Chondrocyte (in vitro differentiated cells): ENCODE results near the gene ANKUB1. TPM values are rescaled to one million over a fixed set of nuclear protein-coding genes. Genes with fewer than 3 reads are reported as not detected.

Experiments
- DNase-seq: peaks from one replicate; pipeline ENCODE4 v3.0.0; 2021; ENCODE audit warnings: mixed read lengths, low spot score
- H3K27ac Mint-ChIP-seq: one replicate; pipeline ENCODE4 v1.8.0; 2021; ENCODE audit warnings: mild to moderate bottlenecking, moderate library complexity, mixed read lengths; ENCODE audit not compliant: unreplicated experiment
- H3K27me3 Mint-ChIP-seq: 2 replicates; pipeline ENCODE4 v1.8.0; 2021; ENCODE audit warnings: low read depth, mixed read lengths
- H3K36me3 Mint-ChIP-seq: 2 replicates; pipeline ENCODE4 v1.8.0; 2021; ENCODE audit warnings: low read depth, mixed read lengths
- H3K4me1 Mint-ChIP-seq: 2 replicates; pipeline ENCODE4 v1.8.0; 2021; ENCODE audit warnings: low read depth, mild to moderate bottlenecking, mixed read lengths
- H3K4me3 Mint-ChIP-seq: one replicate; pipeline ENCODE4 v1.8.0; 2021; ENCODE audit warnings: mild to moderate bottlenecking, moderate library complexity, mixed read lengths; ENCODE audit not compliant: unreplicated experiment
- H3K9me3 Mint-ChIP-seq: 2 replicates; pipeline ENCODE4 v1.8.0; 2021; ENCODE audit warnings: low read depth, mixed read lengths
- CTCF ChIP-seq: fragments of 200-600 bp; sonication (generic); IDR thresholded peaks from 2 replicates; pipeline ENCODE4 v1.5.0; 2021; ENCODE audit warnings: antibody characterized with exemption, mild to moderate bottlenecking, moderate library complexity
- total RNA-seq: library from RNA; stranded (reverse); gene quantifications from 3 replicates; pipeline ENCODE4 v1.2.1, GENCODE V29; 2021

Gene ANKUB1
- total RNA-seq, 1 donor from 2014 or later: not detected

GRCh38 chr3:149808209-149808829, 16.0 kb upstream of the ANKUB1 start:
- H3K27ac Mint-ChIP-seq: no peak overlapping the region
- peaks cover 9% of the 10 kb centered on the region for H3K4me1 Mint-ChIP-seq
- H3K9me3 Mint-ChIP-seq: no peaks in the 10 kb centered on the region
- no peak overlapping the region for H3K4me3 Mint-ChIP-seq
- TF ChIP-seq CTCF: peak; percentile 96
- H3K27me3 Mint-ChIP-seq: no peaks in the 10 kb centered on the region
- H3K36me3 Mint-ChIP-seq: no peaks in the 10 kb centered on the region
- DNase-seq: no peak

GRCh38 chr3:149806171-149806778, 13.9 kb upstream of the ANKUB1 start:
- Mint-ChIP-seq H3K36me3 (no peaks in the 10 kb centered on the region), H3K27me3 (no peaks in the 10 kb centered on the region), H3K4me3 (no peak overlapping the region), H3K27ac (no peak overlapping the region), H3K4me1 (peaks cover 3% of the 10 kb centered on the region), H3K9me3 (no peaks in the 10 kb centered on the region)
- DNase-seq: no peak
- TF ChIP-seq CTCF: no peak

GRCh38 chr3:149801639-149802038, 9.3 kb upstream of the ANKUB1 start:
- H3K9me3 Mint-ChIP-seq: no peaks in the 10 kb centered on the region
- H3K27ac Mint-ChIP-seq: no peak overlapping the region
- no peaks in the 10 kb centered on the region for H3K4me1 Mint-ChIP-seq
- no peaks in the 10 kb centered on the region for H3K27me3 Mint-ChIP-seq
- no peaks in the 10 kb centered on the region for H3K36me3 Mint-ChIP-seq
- no peak for DNase-seq
- no peak for TF ChIP-seq CTCF
- H3K4me3 Mint-ChIP-seq: no peak overlapping the region

DNA sequence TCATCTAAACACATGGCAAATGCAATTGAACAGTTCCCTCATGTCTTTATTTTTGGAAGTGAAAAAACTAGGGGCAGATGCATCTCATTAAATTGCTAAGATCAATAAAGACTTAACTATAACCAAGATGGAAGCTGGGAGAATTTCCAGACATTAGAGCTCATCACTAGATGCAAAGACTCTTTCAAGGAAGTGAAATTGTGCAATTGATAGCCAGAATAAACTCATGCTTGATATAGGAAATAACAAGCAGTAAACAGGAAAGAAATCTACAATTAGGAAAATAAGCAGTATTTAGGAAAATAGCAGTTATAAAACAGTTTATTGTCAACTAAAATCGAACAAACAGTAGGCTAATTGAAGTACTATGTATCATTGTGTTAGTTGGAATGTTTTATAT, 8.8 kb upstream of the ANKUB1 start:
- H3K4me3 Mint-ChIP-seq: no peak overlapping the region
- no peak for TF ChIP-seq CTCF
- no peak overlapping the region for H3K27ac Mint-ChIP-seq
- DNase-seq: no peak
- H3K4me1 Mint-ChIP-seq: no peaks in the 10 kb centered on the region
- H3K27me3 Mint-ChIP-seq: no peaks in the 10 kb centered on the region
- no peaks in the 10 kb centered on the region for H3K36me3 Mint-ChIP-seq
- no peaks in the 10 kb centered on the region for H3K9me3 Mint-ChIP-seq

- DNase-seq: no peak
- Mint-ChIP-seq H3K27me3 (no peaks in the 10 kb centered on the region), H3K36me3 (no peaks in the 10 kb centered on the region), H3K9me3 (no peaks in the 10 kb centered on the region), H3K4me1 (no peaks in the 10 kb centered on the region), H3K4me3 (no peak overlapping the region), H3K27ac (no peak overlapping the region)
- TF ChIP-seq CTCF: no peak
These were observed 8.3 kb upstream of the ANKUB1 start for GRCh38 chr3:149800693-149801092.
